K562 (cell line): ENCODE measurements around the gene RERE. TPM values are rescaled to one million over a fixed set of nuclear protein-coding genes. Genes with fewer than 3 reads are reported as not detected.

Experiments
- ATAC-seq: fragments of 200-7000 bp; cut with Tn5 transposase; 3 replicates; pipeline ENCODE4 v1.9.1; 2020; ENCODE audit warnings: moderate library complexity
- BruUV-seq: library from RNA; stranded (reverse); fragments of 400-500 nt; replicated peaks from 2 replicates; lab custom pipeline; 2021; lab: Mats Ljungman, UMichigan
- CTCF ChIA-PET: fragments of 300-600 bp; formaldehyde crosslinking; extraction: SDS; loops from one replicate; lab custom pipeline; 2021; ENCODE audit warnings: low intra/inter-chr PET ratio; lab: Yijun Ruan, JAX
- POLR2A ChIA-PET: fragments of 300-600, 350-650 bp; sonication (Branson Sonifier 250); formaldehyde crosslinking; extraction: SDS; loops from one replicate; lab custom pipeline; 2021; ENCODE audit warnings: antibody characterized with exemption, inconsistent platforms; lab: Yijun Ruan, JAX
- DNase-seq, 4 experiments: peaks; one replicate each; pipeline versions ENCODE4 v3.0.0 to v3.0.0-alpha.2; 2011 to 2018; ENCODE audit warnings: low spot score in 3 of 4, mixed read lengths in 3 of 4; ENCODE audit errors: extremely low read depth in 1 of 4
- FAIRE-seq: peaks from 2 replicates; lab custom pipeline; 2011; peaks lifted over from hg19 to GRCh38; lab: Jason Lieb, UNC
- H2AFZ ChIP-seq: 2 replicates; pipeline ENCODE4 v1.6.0; 2011; ENCODE audit warnings: low read depth, low read length, control low read depth, inconsistent platforms
- H3K27ac ChIP-seq: fragments of 200-600 bp; 3 replicates; pipeline ENCODE4 v1.8.0; 2011; ENCODE audit warnings: low read depth, mild to moderate bottlenecking, control low read depth, inconsistent platforms, low read length, moderate library complexity, mixed read lengths; ENCODE audit errors: extremely low read depth
- H3K27me3 ChIP-seq, 2 experiments: fragments of 300-600 bp in 1 of 2; 2 replicates in 1 of 2; 3 replicates in 1 of 2; pipeline versions ENCODE4 v1.6.0 to v1.8.0; 2011; ENCODE audit warnings: inconsistent platforms in 2 of 2, low read length in 2 of 2, mild to moderate bottlenecking in 1 of 2, mixed read lengths in 1 of 2, moderate library complexity in 1 of 2; ENCODE audit not compliant: control insufficient read depth in 2 of 2, insufficient read depth in 2 of 2
- H3K36me3 ChIP-seq: fragments of 300-600 bp; 3 replicates; pipeline ENCODE4 v1.8.0; 2011; ENCODE audit warnings: mild to moderate bottlenecking, low read length, inconsistent platforms; ENCODE audit not compliant: control insufficient read depth, insufficient read depth
- H3K4me1 ChIP-seq, 2 experiments: fragments of 200-600 bp in 1 of 2; replicated peaks in 1 of 2; 2 replicates in 1 of 2; 3 replicates in 1 of 2; pipeline versions ENCODE4 v1.5.1 to v1.8.0; 2011; ENCODE audit warnings: inconsistent platforms in 2 of 2, low read length in 2 of 2, mild to moderate bottlenecking in 1 of 2, mixed read lengths in 1 of 2, moderate library complexity in 1 of 2; ENCODE audit not compliant: control insufficient read depth in 2 of 2, insufficient read depth in 2 of 2
- H3K4me2 ChIP-seq: 2 replicates; pipeline ENCODE4 v1.6.1; 2011; ENCODE audit warnings: low read length, control low read depth, inconsistent platforms, mixed read lengths; ENCODE audit not compliant: insufficient read depth
- H3K4me3 ChIP-seq: fragments of 200-600 bp; sonication (generic), shearing (Covaris generic); 2 replicates; pipeline ENCODE4 v1.5.1; 2016; ENCODE audit warnings: control low read depth, inconsistent platforms
- H3K79me2 ChIP-seq: fragments of 200-600 bp; 3 replicates; pipeline ENCODE4 v1.8.0; 2011; ENCODE audit warnings: low read length, inconsistent platforms; ENCODE audit not compliant: control insufficient read depth, insufficient read depth
- H3K9ac ChIP-seq, 2 experiments: 2 replicates each; pipeline versions ENCODE4 v1.6.0 to v1.6.1; 2011; ENCODE audit warnings: low read depth in 2 of 2, low read length in 2 of 2, control low read depth in 1 of 2, inconsistent platforms in 1 of 2, mild to moderate bottlenecking in 1 of 2, mixed read lengths in 1 of 2; ENCODE audit not compliant: insufficient read depth in 1 of 2
- H3K9me1 ChIP-seq: one replicate; pipeline ENCODE4 v1.6.0; 2011; ENCODE audit warnings: inconsistent platforms, mild to moderate bottlenecking, low read length, moderate library complexity; ENCODE audit not compliant: control insufficient read depth, insufficient read depth
- H3K9me3 ChIP-seq: replicated peaks from 2 replicates; pipeline ENCODE4 v1.5.1; 2011; ENCODE audit warnings: low read depth, low read length, inconsistent platforms; ENCODE audit not compliant: control insufficient read depth, insufficient read depth
- H4K20me1 ChIP-seq: replicated peaks from 2 replicates; pipeline ENCODE4 v1.6.1; 2011; ENCODE audit warnings: low read length, inconsistent platforms, mixed read lengths; ENCODE audit not compliant: control insufficient read depth, insufficient read depth
- KDM5B ChIP-seq: fragments of 200-600 bp; sonication (generic); IDR thresholded peaks from 2 replicates; pipeline ENCODE4 v1.6.1; 2012; ENCODE audit warnings: low read depth, mild to moderate bottlenecking, moderate library complexity, low read length, control low read depth, inconsistent platforms; ENCODE audit not compliant: insufficient replicate concordance
- ZNF316 ChIP-seq: fragments of 450-650 bp; IDR thresholded peaks from 2 replicates; pipeline ENCODE4 v1.6.1; 2016
- ZNF639 ChIP-seq, 2 experiments: fragments of 200-800 bp in 1 of 2; sonication (Bioruptor generic) in 1 of 2; sonication (generic) in 1 of 2; formaldehyde crosslinking in 1 of 2; IDR thresholded peaks in 1 of 2; conservative IDR thresholded peaks in 1 of 2; 2 replicates each; pipeline versions ENCODE4 v1.5.0 to v1.6.1; 2016 to 2020; ENCODE audit warnings: missing compliant biosample characterization in 1 of 2, missing genetic modification characterization in 1 of 2, missing genetic modification reagents in 1 of 2
- WGBS: fragments of 100-300 bp; shearing (Covaris generic); methylation state at CpG from one replicate; pipeline ENCODE4 v1.1.6; 2016; ENCODE audit warnings: low coverage, mixed read lengths; ENCODE audit not compliant: insufficient coverage; ENCODE audit errors: missing lambda C conversion rate; 5-methylcytosine and 5-hydroxymethylcytosine counted together
- in situ Hi-C: fragments of 300-500 bp; cut with MboI; formaldehyde crosslinking; loops from 4 replicates; pipeline ENCODE4 v1.15.0; 2018; ENCODE audit warnings: inconsistent platforms, mixed read lengths
- intact Hi-C: fragments of 100-400 bp; cut with micrococcal nuclease; formaldehyde crosslinking; loops from 2 replicates; pipeline ENCODE4 v1.14.2; 2022
- polyA plus RNA-seq, 8 experiments: library from polyadenylated mRNA; depleted of rRNA in 4 of 8; stranded (reverse) in 5 of 8; unstranded in 3 of 8; fragments of >200 nt; fragmentation: Nextera tagmentation in 2 of 8; fragmentation: Illumina TruSeq in 1 of 8; extraction: Ambion mirVana in 2 of 8; extraction: Trizol in 1 of 8; gene quantifications; 2 replicates each; pipeline versions ENCODE4 v1.2.1 to v1.2.3, GENCODE V29; 2011 to 2014; ENCODE audit warnings: inconsistent platforms in 1 of 8, missing spikeins in 1 of 8
- total RNA-seq, 7 experiments: library from RNA; depleted of rRNA in 6 of 7; stranded (reverse); fragments of >200 nt in 6 of 7; fragmentation: Illumina TruSeq in 2 of 7; extraction: Trizol in 2 of 7; gene quantifications; 2 replicates each; pipeline versions ENCODE4 v1.2.1 to v1.2.3, GENCODE V29; 2011 to 2021; ENCODE audit warnings: low replicate concordance in 1 of 7

Gene RERE
- total and polyA plus RNA-seq, 9 of the 15 experiments (the other 6 are each of a cell fraction or from before 2014, with no cell fraction given): 3.0 to 51.5 (median 13.4) TPM

GRCh38 chr1:8584316-8584715, 233.1 kb downstream of the RERE start (continued):
- TF ChIP-seq ZNF639 (CRISPR knock-in tag; conservative IDR thresholded peaks at IDR 0.05 in 1 of 2, IDR thresholded peaks at IDR 0.05 in 1 of 2): no peak
- TF ChIP-seq, all 486 proteins: peak for 0

GRCh38 chr1:8583031-8583430, 234.4 kb downstream of the RERE start:
- no peaks in the 10 kb centered on the region for H3K9me3 ChIP-seq
- DNase-seq: no peak
- FAIRE-seq: peak; percentile 19
- 0 out of 2 replicates have a peak, but pooled peaks cover 4% of the 10 kb centered on the region for H4K20me1 ChIP-seq
- ATAC-seq: no peak
- H3K79me2 ChIP-seq: peaks cover 19% of the 10 kb centered on the region; the same call in 2 of the 3 replicates
- H3K27ac ChIP-seq: no peak overlapping the region
- in situ Hi-C loops: no loop called here
- no peak overlapping the region for H2AFZ ChIP-seq
- WGBS: 61% methylated on average over 3 of the region's 3 CpGs
- H3K27me3 ChIP-seq: no peaks in the 10 kb centered on the region
- H3K9me1 ChIP-seq: peaks cover 4% of the 10 kb centered on the region
- no peak overlapping the region for H3K4me3 ChIP-seq
- intact Hi-C loops: no loop called here
- H3K4me1 ChIP-seq: no peaks in the 10 kb centered on the region; a peak in 1 of 5 replicates
- no TSS peak for BruUV-seq
- no peak overlapping the region for H3K9ac ChIP-seq
- H3K36me3 ChIP-seq: no peaks in the 10 kb centered on the region; the same call in 2 of the 3 replicates
- H3K4me2 ChIP-seq: no peak overlapping the region
- ChIA-PET POLR2A (interaction anchor here (0.6 to 1.1 kb wide), 2 partner anchors 24 to 292 kb away, joined by 3 to 5 read pairs; no protein-coding TSS in a partner anchor), CTCF (no interaction called here)
- TF ChIP-seq KDM5B (no peak), ZNF316 (peak; percentile 44)
